Smooth muscle cell (in vitro differentiated cells): ENCODE results near the gene HSPA1A. TPM values are rescaled to one million over a fixed set of nuclear protein-coding genes. Genes with fewer than 3 reads are reported as not detected.

ENCODE experiments used
- DNase-seq: peaks from one replicate; lab custom pipeline; 2025; ENCODE audit not compliant: unreplicated experiment; lab: John Stamatoyannopoulos, UW
- H2AFZ ChIP-seq: fragments of 200-600 bp; sonication (generic); 2 replicates; pipeline ENCODE4 v1.6.0; 2016; ENCODE audit warnings: antibody characterized with exemption, low read depth, mild to moderate bottlenecking
- H3F3A ChIP-seq: fragments of 200-600 bp; sonication (generic); 2 replicates; pipeline ENCODE4 v1.6.0; 2017; ENCODE audit warnings: antibody characterized with exemption, low read depth
- H3K27ac ChIP-seq: fragments of 200-600 bp; sonication (generic); 2 replicates; pipeline ENCODE4 v1.5.1; 2016; ENCODE audit warnings: low read depth, mild to moderate bottlenecking
- H3K27me3 ChIP-seq: fragments of 200-600 bp; sonication (generic); 2 replicates; pipeline ENCODE4 v1.6.1; 2016; ENCODE audit warnings: low read depth, mild to moderate bottlenecking
- H3K36me3 ChIP-seq: fragments of 200-600 bp; sonication (generic); 2 replicates; pipeline ENCODE4 v1.5.1; 2016; ENCODE audit warnings: low read depth
- H3K4me1 ChIP-seq: fragments of 200-600 bp; sonication (generic); 2 replicates; pipeline ENCODE4 v1.5.1; 2016; ENCODE audit warnings: low read depth
- H3K4me2 ChIP-seq: fragments of 200-600 bp; sonication (generic); 2 replicates; pipeline ENCODE4 v1.6.0; 2016; ENCODE audit warnings: mild to moderate bottlenecking
- H3K4me3 ChIP-seq: fragments of 200-600 bp; sonication (generic); 2 replicates; pipeline ENCODE4 v1.5.1; 2016; ENCODE audit warnings: mild to moderate bottlenecking
- H3K79me2 ChIP-seq: fragments of 200-600 bp; sonication (generic); 2 replicates; pipeline ENCODE4 v1.6.0; 2016; ENCODE audit warnings: low read depth, mild to moderate bottlenecking
- H3K9ac ChIP-seq: fragments of 200-600 bp; sonication (generic); 2 replicates; pipeline ENCODE4 v1.6.0; 2016; ENCODE audit warnings: low read depth
- H3K9me3 ChIP-seq: fragments of 200-600 bp; sonication (generic); replicated peaks from 2 replicates; pipeline ENCODE4 v1.5.1; 2016; ENCODE audit warnings: low read depth
- H4K20me1 ChIP-seq: fragments of 200-600 bp; sonication (generic); 2 replicates; pipeline ENCODE4 v1.6.0; 2016; ENCODE audit warnings: low read depth
- WGBS: methylation state at CpG from one replicate; pipeline ENCODE4 v1.1.7; 2016; ENCODE audit warnings: low lambda C conversion rate; 5-methylcytosine and 5-hydroxymethylcytosine counted together
- polyA plus RNA-seq: library from polyadenylated mRNA; unstranded; fragments of >200 nt; fragmentation: Nextera tagmentation; extraction: Ambion mirVana; gene quantifications from 2 replicates; pipeline ENCODE4 v1.2.1, GENCODE V29; 2016
- total RNA-seq: library from RNA; depleted of rRNA; stranded (reverse); fragments of >200 nt; gene quantifications from 2 replicates; pipeline ENCODE4 v1.2.3, GENCODE V29; 2014
- TF ChIP-seq, protein P1 (sequence below): fragments of 200-600 bp; sonication (generic); IDR thresholded peaks from 2 replicates; pipeline ENCODE4 v1.5.1; 2017; ENCODE audit warnings: borderline replicate concordance, mild to moderate bottlenecking, antibody characterized with exemption; ENCODE audit not compliant: insufficient read depth, poor library complexity, severe bottlenecking

The HSPA1A gene
- total and polyA plus RNA-seq, 2 experiments from 2014 or later = 52.6 to 61.2 TPM

DNA sequence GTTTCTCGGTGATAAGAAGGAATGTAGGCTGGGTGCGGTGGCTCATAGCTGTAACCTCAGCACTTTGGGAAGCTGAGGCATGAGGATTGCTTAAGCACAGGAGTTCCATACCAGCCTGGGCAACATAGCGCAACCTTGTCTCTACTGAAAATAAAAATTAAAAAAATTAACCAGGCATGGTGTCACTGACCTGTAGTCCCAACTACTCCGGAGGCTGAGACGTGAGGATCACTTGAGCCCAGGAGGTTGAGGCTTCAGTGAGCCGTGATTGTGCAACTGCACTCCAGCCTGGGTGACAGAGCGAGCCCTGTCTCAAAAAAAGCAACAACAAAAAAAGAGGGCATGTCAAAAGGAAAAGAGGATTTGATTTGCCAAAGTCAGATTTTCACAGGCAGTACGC, 43.4 kb downstream of the HSPA1A start:
- Histone ChIP-seq H3K4me3 (no peak overlapping the region), H3F3A (no peaks in the 10 kb centered on the region), H2AFZ (no peak overlapping the region), H3K36me3 (peaks cover 3% of the 10 kb centered on the region), H3K9me3 (no peaks in the 10 kb centered on the region), H3K4me2 (no peak overlapping the region), H3K79me2 (peaks cover 10% of the 10 kb centered on the region), H3K27ac (no peak overlapping the region), H3K9ac (no peak overlapping the region), H3K27me3 (no peaks in the 10 kb centered on the region), H4K20me1 (no peaks in the 10 kb centered on the region), H3K4me1 (peaks cover 4% of the 10 kb centered on the region)
- DNase-seq = no peak
- WGBS = 95% methylated on average over 8 of the region's 8 CpGs
- TF ChIP-seq, protein P1, sequence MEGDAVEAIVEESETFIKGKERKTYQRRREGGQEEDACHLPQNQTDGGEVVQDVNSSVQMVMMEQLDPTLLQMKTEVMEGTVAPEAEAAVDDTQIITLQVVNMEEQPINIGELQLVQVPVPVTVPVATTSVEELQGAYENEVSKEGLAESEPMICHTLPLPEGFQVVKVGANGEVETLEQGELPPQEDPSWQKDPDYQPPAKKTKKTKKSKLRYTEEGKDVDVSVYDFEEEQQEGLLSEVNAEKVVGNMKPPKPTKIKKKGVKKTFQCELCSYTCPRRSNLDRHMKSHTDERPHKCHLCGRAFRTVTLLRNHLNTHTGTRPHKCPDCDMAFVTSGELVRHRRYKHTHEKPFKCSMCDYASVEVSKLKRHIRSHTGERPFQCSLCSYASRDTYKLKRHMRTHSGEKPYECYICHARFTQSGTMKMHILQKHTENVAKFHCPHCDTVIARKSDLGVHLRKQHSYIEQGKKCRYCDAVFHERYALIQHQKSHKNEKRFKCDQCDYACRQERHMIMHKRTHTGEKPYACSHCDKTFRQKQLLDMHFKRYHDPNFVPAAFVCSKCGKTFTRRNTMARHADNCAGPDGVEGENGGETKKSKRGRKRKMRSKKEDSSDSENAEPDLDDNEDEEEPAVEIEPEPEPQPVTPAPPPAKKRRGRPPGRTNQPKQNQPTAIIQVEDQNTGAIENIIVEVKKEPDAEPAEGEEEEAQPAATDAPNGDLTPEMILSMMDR = no peak

DNA sequence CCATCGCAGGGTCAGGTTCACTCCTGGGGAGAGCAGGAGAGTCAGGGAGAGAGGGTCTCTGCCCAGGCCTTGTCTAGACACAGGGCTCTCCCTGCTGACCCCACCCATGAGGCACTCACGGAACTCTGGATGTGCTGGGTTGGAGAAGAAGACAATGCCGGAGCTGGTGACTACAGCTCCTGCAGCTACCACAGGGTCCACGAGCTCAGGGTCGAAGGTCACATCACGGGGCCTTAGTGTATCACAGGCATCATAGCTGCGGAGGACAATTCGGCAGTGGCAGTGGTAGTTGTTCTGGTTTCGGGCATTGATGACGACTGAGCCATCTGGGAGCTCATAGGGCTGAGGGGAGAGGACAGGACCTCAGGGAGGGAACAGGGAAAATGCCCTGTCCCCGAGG, 44.6 kb downstream of the HSPA1A start:
- DNase-seq = no peak
- TF ChIP-seq, protein P1 = no peak
- Histone ChIP-seq H3K27ac (no peak overlapping the region), H4K20me1 (no peaks in the 10 kb centered on the region), H3K9me3 (no peaks in the 10 kb centered on the region), H3K79me2 (peaks cover 10% of the 10 kb centered on the region), H3K9ac (no peak overlapping the region), H2AFZ (no peak overlapping the region), H3F3A (no peaks in the 10 kb centered on the region), H3K27me3 (no peaks in the 10 kb centered on the region), H3K4me3 (no peak overlapping the region), H3K4me2 (no peak overlapping the region), H3K4me1 (peaks cover 11% of the 10 kb centered on the region), H3K36me3 (peaks cover 3% of the 10 kb centered on the region)
- WGBS = 96% methylated on average over 11 of the region's 11 CpGs

DNA sequence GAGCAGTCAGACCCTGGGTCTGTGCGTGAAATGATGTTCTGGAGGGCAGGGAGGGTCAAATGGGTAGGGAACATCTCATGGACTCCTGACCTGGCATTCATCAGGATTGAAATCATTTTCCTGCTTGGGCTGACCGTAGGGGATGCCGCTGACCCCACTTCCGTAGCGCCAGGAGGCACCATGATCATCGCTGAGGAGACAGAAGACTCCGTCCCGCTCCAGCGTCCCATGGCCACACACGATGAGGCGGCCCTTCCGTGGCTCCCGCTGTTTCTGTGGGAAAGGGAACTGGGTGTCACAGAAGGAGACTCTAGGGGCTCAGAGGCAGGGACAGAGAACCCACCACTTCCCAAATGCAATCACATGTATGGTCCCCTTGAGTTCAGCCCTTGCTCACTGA, 45.0 kb downstream of the HSPA1A start:
- no peaks in the 10 kb centered on the region for H3K9me3 ChIP-seq
- H3K36me3 ChIP-seq = peaks cover 3% of the 10 kb centered on the region
- H3K27me3 ChIP-seq = no peaks in the 10 kb centered on the region
- no peak overlapping the region for H3K27ac ChIP-seq
- H3K4me2 ChIP-seq = no peak overlapping the region
- H2AFZ ChIP-seq = no peak overlapping the region
- DNase-seq = no peak
- H3K9ac ChIP-seq = no peak overlapping the region
- WGBS = 99% methylated on average over 13 of the region's 13 CpGs
- H3F3A ChIP-seq = no peaks in the 10 kb centered on the region
- no peaks in the 10 kb centered on the region for H4K20me1 ChIP-seq
- H3K79me2 ChIP-seq = peaks cover 10% of the 10 kb centered on the region
- no peak overlapping the region for H3K4me3 ChIP-seq
- TF ChIP-seq, protein P1 = no peak
- H3K4me1 ChIP-seq = peaks cover 11% of the 10 kb centered on the region

DNA sequence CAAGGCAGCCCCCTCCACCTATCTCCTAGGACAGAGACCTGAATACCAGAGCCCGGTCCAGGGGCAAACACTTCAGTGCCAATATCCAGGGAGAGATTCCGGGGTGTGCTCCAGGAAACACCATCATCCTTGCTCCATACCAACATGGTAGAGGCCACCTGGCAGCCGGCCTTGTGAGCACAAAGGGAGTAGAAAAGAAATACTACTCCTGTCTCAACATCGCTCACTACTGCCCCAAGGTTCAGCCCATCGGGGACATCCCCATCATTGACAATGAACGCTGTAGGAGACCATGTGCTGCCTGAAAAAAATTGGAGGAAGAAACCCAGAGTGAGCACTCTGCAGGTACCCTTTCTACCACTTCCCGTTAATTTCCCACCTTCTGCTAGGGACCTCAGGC, 45.8 kb downstream of the HSPA1A start:
- TF ChIP-seq, protein P1 = no peak
- no peak for DNase-seq
- no peak overlapping the region for H3K9ac ChIP-seq
- no peaks in the 10 kb centered on the region for H3K27me3 ChIP-seq
- H3F3A ChIP-seq = no peaks in the 10 kb centered on the region
- no peaks in the 10 kb centered on the region for H4K20me1 ChIP-seq
- peak overlapping the region; percentile 80 for H3K4me3 ChIP-seq
- no peak overlapping the region for H2AFZ ChIP-seq
- no peaks in the 10 kb centered on the region for H3K9me3 ChIP-seq
- no peak overlapping the region for H3K27ac ChIP-seq
- H3K79me2 ChIP-seq = peaks cover 10% of the 10 kb centered on the region
- 98% methylated on average over 7 of the region's 7 CpGs for WGBS
- H3K4me1 ChIP-seq = peaks cover 11% of the 10 kb centered on the region
- H3K4me2 ChIP-seq = no peak overlapping the region
- peaks cover 3% of the 10 kb centered on the region for H3K36me3 ChIP-seq
